Measurements from ENCODE around the gene ZNG1B.
"Not testable (repeated sequence)": the region's sequence is repeated elsewhere in the genome, so short reads cannot be mapped to it uniquely, and the experiment has no call there.

DNA sequence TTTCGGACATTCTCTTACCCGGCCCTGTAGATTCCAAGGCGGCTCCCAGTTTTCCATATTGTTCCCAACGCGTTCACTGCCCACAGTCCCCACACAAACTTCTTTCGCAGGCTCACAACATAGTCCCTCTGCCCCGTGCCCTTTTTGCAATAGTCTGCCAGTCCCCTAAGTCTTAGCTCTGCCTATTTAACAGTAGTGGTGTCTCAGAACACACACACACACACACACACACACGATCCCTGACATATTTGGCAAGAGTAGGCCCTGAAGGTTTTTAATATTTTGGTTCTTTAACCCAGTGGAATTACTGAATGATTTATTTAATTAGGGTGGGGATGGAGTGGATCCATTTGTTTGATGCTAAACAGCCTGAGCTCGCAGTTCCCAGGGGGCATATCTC is 105.0 kb downstream of the ZNG1B start:
- TF ChIP-seq, protein P1, sequence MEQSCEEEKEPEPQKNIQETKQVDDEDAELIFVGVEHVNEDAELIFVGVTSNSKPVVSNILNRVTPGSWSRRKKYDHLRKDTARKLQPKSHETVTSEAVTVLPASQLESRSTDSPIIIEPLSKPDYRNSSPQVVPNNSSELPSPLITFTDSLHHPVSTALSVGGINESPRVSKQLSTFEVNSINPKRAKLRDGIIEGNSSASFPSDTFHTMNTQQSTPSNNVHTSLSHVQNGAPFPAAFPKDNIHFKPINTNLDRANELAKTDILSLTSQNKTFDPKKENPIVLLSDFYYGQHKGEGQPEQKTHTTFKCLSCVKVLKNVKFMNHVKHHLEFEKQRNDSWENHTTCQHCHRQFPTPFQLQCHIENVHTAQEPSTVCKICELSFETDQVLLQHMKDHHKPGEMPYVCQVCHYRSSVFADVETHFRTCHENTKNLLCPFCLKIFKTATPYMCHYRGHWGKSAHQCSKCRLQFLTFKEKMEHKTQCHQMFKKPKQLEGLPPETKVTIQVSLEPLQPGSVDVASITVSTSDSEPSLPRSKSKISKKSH (CRISPR knock-in tag; IDR thresholded peaks at IDR 0.05): not testable (repeated sequence)
- TF ChIP-seq ZFP36 (IDR thresholded peaks at IDR 0.05; ENCODE audit: low read depth, low read length, partially characterized antibody); ZNF12 (CRISPR knock-in tag; IDR thresholded peaks at IDR 0.05); EZH2 (IDR thresholded peaks at IDR 0.05; ENCODE audit: borderline replicate concordance, low read depth, low read length); PYGO2 (tag; IDR thresholded peaks at IDR 0.05); ZNF507 (tag; conservative IDR thresholded peaks at IDR 0.05): not testable (repeated sequence)
- TF ChIP-seq, protein P2, sequence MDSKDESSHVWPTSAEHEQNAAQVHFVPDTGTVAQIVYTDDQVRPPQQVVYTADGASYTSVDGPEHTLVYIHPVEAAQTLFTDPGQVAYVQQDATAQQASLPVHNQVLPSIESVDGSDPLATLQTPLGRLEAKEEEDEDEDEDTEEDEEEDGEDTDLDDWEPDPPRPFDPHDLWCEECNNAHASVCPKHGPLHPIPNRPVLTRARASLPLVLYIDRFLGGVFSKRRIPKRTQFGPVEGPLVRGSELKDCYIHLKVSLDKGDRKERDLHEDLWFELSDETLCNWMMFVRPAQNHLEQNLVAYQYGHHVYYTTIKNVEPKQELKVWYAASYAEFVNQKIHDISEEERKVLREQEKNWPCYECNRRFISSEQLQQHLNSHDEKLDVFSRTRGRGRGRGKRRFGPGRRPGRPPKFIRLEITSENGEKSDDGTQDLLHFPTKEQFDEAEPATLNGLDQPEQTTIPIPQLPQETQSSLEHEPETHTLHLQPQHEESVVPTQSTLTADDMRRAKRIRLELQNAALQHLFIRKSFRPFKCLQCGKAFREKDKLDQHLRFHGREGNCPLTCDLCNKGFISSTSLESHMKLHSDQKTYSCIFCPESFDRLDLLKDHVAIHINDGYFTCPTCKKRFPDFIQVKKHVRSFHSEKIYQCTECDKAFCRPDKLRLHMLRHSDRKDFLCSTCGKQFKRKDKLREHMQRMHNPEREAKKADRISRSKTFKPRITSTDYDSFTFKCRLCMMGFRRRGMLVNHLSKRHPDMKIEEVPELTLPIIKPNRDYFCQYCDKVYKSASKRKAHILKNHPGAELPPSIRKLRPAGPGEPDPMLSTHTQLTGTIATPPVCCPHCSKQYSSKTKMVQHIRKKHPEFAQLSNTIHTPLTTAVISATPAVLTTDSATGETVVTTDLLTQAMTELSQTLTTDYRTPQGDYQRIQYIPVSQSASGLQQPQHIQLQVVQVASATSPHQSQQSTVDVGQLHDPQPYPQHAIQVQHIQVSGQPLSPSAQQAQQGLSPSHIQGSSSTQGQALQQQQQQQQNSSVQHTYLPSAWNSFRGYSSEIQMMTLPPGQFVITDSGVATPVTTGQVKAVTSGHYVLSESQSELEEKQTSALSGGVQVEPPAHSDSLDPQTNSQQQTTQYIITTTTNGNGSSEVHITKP (IDR thresholded peaks at IDR 0.05; ENCODE audit: partially characterized antibody): not testable (repeated sequence)
- TF ChIP-seq, protein P3, sequence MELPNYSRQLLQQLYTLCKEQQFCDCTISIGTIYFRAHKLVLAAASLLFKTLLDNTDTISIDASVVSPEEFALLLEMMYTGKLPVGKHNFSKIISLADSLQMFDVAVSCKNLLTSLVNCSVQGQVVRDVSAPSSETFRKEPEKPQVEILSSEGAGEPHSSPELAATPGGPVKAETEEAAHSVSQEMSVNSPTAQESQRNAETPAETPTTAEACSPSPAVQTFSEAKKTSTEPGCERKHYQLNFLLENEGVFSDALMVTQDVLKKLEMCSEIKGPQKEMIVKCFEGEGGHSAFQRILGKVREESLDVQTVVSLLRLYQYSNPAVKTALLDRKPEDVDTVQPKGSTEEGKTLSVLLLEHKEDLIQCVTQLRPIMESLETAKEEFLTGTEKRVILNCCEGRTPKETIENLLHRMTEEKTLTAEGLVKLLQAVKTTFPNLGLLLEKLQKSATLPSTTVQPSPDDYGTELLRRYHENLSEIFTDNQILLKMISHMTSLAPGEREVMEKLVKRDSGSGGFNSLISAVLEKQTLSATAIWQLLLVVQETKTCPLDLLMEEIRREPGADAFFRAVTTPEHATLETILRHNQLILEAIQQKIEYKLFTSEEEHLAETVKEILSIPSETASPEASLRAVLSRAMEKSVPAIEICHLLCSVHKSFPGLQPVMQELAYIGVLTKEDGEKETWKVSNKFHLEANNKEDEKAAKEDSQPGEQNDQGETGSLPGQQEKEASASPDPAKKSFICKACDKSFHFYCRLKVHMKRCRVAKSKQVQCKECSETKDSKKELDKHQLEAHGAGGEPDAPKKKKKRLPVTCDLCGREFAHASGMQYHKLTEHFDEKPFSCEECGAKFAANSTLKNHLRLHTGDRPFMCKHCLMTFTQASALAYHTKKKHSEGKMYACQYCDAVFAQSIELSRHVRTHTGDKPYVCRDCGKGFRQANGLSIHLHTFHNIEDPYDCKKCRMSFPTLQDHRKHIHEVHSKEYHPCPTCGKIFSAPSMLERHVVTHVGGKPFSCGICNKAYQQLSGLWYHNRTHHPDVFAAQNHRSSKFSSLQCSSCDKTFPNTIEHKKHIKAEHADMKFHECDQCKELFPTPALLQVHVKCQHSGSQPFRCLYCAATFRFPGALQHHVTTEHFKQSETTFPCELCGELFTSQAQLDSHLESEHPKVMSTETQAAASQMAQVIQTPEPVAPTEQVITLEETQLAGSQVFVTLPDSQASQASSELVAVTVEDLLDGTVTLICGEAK (IDR thresholded peaks at IDR 0.05): not testable (repeated sequence)
- TF ChIP-seq, protein P3 (CRISPR knock-in tag; IDR thresholded peaks at IDR 0.05): not testable (repeated sequence)
- TF ChIP-seq, protein P4, sequence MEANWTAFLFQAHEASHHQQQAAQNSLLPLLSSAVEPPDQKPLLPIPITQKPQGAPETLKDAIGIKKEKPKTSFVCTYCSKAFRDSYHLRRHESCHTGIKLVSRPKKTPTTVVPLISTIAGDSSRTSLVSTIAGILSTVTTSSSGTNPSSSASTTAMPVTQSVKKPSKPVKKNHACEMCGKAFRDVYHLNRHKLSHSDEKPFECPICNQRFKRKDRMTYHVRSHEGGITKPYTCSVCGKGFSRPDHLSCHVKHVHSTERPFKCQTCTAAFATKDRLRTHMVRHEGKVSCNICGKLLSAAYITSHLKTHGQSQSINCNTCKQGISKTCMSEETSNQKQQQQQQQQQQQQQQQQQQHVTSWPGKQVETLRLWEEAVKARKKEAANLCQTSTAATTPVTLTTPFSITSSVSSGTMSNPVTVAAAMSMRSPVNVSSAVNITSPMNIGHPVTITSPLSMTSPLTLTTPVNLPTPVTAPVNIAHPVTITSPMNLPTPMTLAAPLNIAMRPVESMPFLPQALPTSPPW (CRISPR knock-in tag; IDR thresholded peaks at IDR 0.05): not testable (repeated sequence)
- TF ChIP-seq, protein P5, sequence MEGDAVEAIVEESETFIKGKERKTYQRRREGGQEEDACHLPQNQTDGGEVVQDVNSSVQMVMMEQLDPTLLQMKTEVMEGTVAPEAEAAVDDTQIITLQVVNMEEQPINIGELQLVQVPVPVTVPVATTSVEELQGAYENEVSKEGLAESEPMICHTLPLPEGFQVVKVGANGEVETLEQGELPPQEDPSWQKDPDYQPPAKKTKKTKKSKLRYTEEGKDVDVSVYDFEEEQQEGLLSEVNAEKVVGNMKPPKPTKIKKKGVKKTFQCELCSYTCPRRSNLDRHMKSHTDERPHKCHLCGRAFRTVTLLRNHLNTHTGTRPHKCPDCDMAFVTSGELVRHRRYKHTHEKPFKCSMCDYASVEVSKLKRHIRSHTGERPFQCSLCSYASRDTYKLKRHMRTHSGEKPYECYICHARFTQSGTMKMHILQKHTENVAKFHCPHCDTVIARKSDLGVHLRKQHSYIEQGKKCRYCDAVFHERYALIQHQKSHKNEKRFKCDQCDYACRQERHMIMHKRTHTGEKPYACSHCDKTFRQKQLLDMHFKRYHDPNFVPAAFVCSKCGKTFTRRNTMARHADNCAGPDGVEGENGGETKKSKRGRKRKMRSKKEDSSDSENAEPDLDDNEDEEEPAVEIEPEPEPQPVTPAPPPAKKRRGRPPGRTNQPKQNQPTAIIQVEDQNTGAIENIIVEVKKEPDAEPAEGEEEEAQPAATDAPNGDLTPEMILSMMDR (IDR thresholded peaks at IDR 0.05 in 2 of 3, conservative IDR thresholded peaks at IDR 0.05 in 1 of 3; ENCODE audit: insufficient read depth in 2 of 3, low read depth in 1 of 3, low read length in 3 of 3): not testable (repeated sequence)
- TF ChIP-seq, protein P6, sequence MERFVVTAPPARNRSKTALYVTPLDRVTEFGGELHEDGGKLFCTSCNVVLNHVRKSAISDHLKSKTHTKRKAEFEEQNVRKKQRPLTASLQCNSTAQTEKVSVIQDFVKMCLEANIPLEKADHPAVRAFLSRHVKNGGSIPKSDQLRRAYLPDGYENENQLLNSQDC (CRISPR knock-in tag; IDR thresholded peaks at IDR 0.05): not testable (repeated sequence)
